OCI-LY7 (cell line): Measurements from ENCODE around the gene TNRC6C. TPM values are rescaled to one million over a fixed set of nuclear protein-coding genes. Genes with fewer than 3 reads are reported as not detected.

Source experiments
- BruUV-seq: library from RNA; stranded (reverse); fragments of 400-500 nt; replicated peaks from 2 replicates; lab custom pipeline; 2021; lab: Mats Ljungman, UMichigan
- CTCF ChIA-PET: fragments of 300-600 bp; sonication (Branson Sonifier 250); formaldehyde crosslinking; loops from one replicate; lab custom pipeline; 2022; ENCODE audit warnings: antibody characterized with exemption; ENCODE audit not compliant: unreplicated experiment; lab: Charles Lee
- POLR2A ChIA-PET: fragments of 300-600 bp; sonication (Branson Sonifier 250); formaldehyde crosslinking; loops from one replicate; lab custom pipeline; 2022; ENCODE audit warnings: antibody characterized with exemption; lab: Charles Lee
- DNase-seq: peaks from one replicate; pipeline ENCODE4 v3.0.0-alpha.2; 2015; ENCODE audit warnings: low spot score
- H2AFZ ChIP-seq: fragments of 200-600 bp; sonication (generic), shearing (Covaris generic); 2 replicates; pipeline ENCODE4 v1.6.1; 2014; ENCODE audit warnings: mild to moderate bottlenecking, antibody characterized with exemption, low read length, moderate library complexity
- H3K27ac ChIP-seq: fragments of 200-600 bp; sonication (generic); 2 replicates; pipeline ENCODE4 v1.5.1; 2014; ENCODE audit warnings: mixed run types, low read depth, mild to moderate bottlenecking, moderate library complexity, low read length, inconsistent platforms; ENCODE audit not compliant: poor library complexity, severe bottlenecking
- H3K36me3 ChIP-seq: fragments of 200-600 bp; sonication (generic); 2 replicates; pipeline ENCODE4 v1.6.1; 2014; ENCODE audit warnings: mild to moderate bottlenecking, antibody characterized with exemption, low read length, moderate library complexity, mixed read lengths; ENCODE audit not compliant: insufficient read depth
- H3K4me1 ChIP-seq: fragments of 200-600 bp; sonication (generic); 2 replicates; pipeline ENCODE4 v1.5.1; 2014; ENCODE audit warnings: mild to moderate bottlenecking, low read length; ENCODE audit not compliant: insufficient read depth, poor library complexity, severe bottlenecking
- H3K4me2 ChIP-seq: fragments of 200-600 bp; sonication (generic); 2 replicates; pipeline ENCODE4 v1.6.1; 2014; ENCODE audit warnings: mild to moderate bottlenecking, low read length
- H3K4me3 ChIP-seq: fragments of 200-600 bp; sonication (generic); 2 replicates; pipeline ENCODE4 v1.5.1; 2014; ENCODE audit warnings: mild to moderate bottlenecking, low read depth, low read length; ENCODE audit not compliant: poor library complexity, severe bottlenecking
- H3K79me2 ChIP-seq: fragments of 200-600 bp; sonication (generic); 2 replicates; pipeline ENCODE4 v1.6.1; 2016; ENCODE audit warnings: low read depth, mild to moderate bottlenecking, low read length, moderate library complexity, mixed read lengths; ENCODE audit not compliant: insufficient read depth
- H3K9me2 ChIP-seq: fragments of 200-600 bp; sonication (generic); 2 replicates; pipeline ENCODE4 v1.6.1; 2016; ENCODE audit warnings: mild to moderate bottlenecking, low read length, mixed read lengths; ENCODE audit not compliant: insufficient read depth
- H3K9me3 ChIP-seq: fragments of 200-600 bp; sonication (generic); 2 replicates; pipeline ENCODE4 v1.6.1; 2014; ENCODE audit warnings: mild to moderate bottlenecking, mixed run types, low read length, mixed read lengths
- H4K20me1 ChIP-seq: fragments of 200-600 bp; sonication (generic); 2 replicates; pipeline ENCODE4 v1.6.1; 2014; ENCODE audit warnings: mild to moderate bottlenecking, antibody characterized with exemption, low read length, moderate library complexity, mixed read lengths; ENCODE audit not compliant: insufficient read depth
- CTCF ChIP-seq: fragments of 200-600 bp; sonication (generic); conservative IDR thresholded peaks from 2 replicates; pipeline ENCODE4 v1.5.1; 2014; ENCODE audit warnings: mild to moderate bottlenecking, antibody characterized with exemption, low read length, moderate library complexity, mixed read lengths
- EZH2phosphoT487 ChIP-seq: fragments of 200-600 bp; sonication (generic); IDR thresholded peaks from 2 replicates; pipeline ENCODE4 v1.6.1; 2018; ENCODE audit warnings: low read depth, borderline replicate concordance, mild to moderate bottlenecking, mixed run types, antibody characterized with exemption, low read length, moderate library complexity, mixed read lengths
- intact Hi-C: fragments of 100-400 bp; cut with micrococcal nuclease; formaldehyde crosslinking; loops from one replicate; pipeline ENCODE4 v1.10.0; 2022; ENCODE audit not compliant: unreplicated experiment
- total RNA-seq, 2 experiments: library from RNA; depleted of rRNA in 1 of 2; stranded (reverse); fragments of >200 nt in 1 of 2; shearing (Covaris generic) in 1 of 2; gene quantifications; 2 replicates each; pipeline ENCODE4 v1.2.3, GENCODE V29; 2014 to 2022

TNRC6C gene
- total RNA-seq, 2 experiments from 2014 or later = 8.5 to 25.2 TPM

- TF ChIP-seq EZH2phosphoT487 (no peak), CTCF (no peak)
- no TSS peak for BruUV-seq
- H3K27ac ChIP-seq = no peak overlapping the region
- no peak overlapping the region for H3K4me2 ChIP-seq
- ChIA-PET POLR2A (no interaction called here), CTCF (no interaction called here)
- H4K20me1 ChIP-seq = no peaks in the 10 kb centered on the region
- no peak overlapping the region for H3K4me3 ChIP-seq
- DNase-seq = no peak
- no peak overlapping the region for H2AFZ ChIP-seq
- H3K36me3 ChIP-seq = peaks cover 84% of the 10 kb centered on the region
- H3K79me2 ChIP-seq = no peaks in the 10 kb centered on the region
- no peaks in the 10 kb centered on the region for H3K4me1 ChIP-seq
- H3K9me3 ChIP-seq = no peaks in the 10 kb centered on the region
- H3K9me2 ChIP-seq = no peaks in the 10 kb centered on the region
- intact Hi-C loops = no loop called here
These were observed 137.6 kb downstream of the TNRC6C start for GRCh38 chr17:78096093-78096492.

GRCh38 chr17:78101112-78101511, 142.6 kb downstream of the TNRC6C start:
- no peak overlapping the region for H3K27ac ChIP-seq
- CTCF ChIA-PET = no interaction called here
- H4K20me1 ChIP-seq = no peaks in the 10 kb centered on the region
- H3K4me2 ChIP-seq = no peak overlapping the region
- BruUV-seq = no TSS peak
- no peaks in the 10 kb centered on the region for H3K9me2 ChIP-seq
- H3K4me3 ChIP-seq = no peak overlapping the region
- H3K79me2 ChIP-seq = no peaks in the 10 kb centered on the region
- no peak overlapping the region for H2AFZ ChIP-seq
- intact Hi-C loops = no loop called here
- H3K36me3 ChIP-seq = peaks cover 57% of the 10 kb centered on the region
- POLR2A ChIA-PET = no interaction called here
- H3K9me3 ChIP-seq = no peaks in the 10 kb centered on the region
- H3K4me1 ChIP-seq = no peaks in the 10 kb centered on the region
- no peak for DNase-seq
- TF ChIP-seq CTCF = no peak
- no peak for TF ChIP-seq EZH2phosphoT487

GRCh38 chr17:78101542-78101941, 143.0 kb downstream of the TNRC6C start:
- Histone ChIP-seq H3K9me2 (no peaks in the 10 kb centered on the region), H2AFZ (no peak overlapping the region), H4K20me1 (no peaks in the 10 kb centered on the region), H3K79me2 (no peaks in the 10 kb centered on the region), H3K9me3 (no peaks in the 10 kb centered on the region), H3K36me3 (peaks cover 53% of the 10 kb centered on the region), H3K4me3 (no peak overlapping the region), H3K27ac (no peak overlapping the region), H3K4me2 (no peak overlapping the region), H3K4me1 (no peaks in the 10 kb centered on the region)
- intact Hi-C loops = no loop called here
- TF ChIP-seq CTCF (no peak), EZH2phosphoT487 (no peak)
- DNase-seq = no peak
- ChIA-PET CTCF (no interaction called here), POLR2A (no interaction called here)
- BruUV-seq = no TSS peak
